Lung (tissue), 12 donors: ENCODE data around the gene PPP2R2C. TPM values are rescaled to one million over a fixed set of nuclear protein-coding genes. Genes with fewer than 3 reads are reported as not detected.

ENCODE experiments used
- ATAC-seq: fragments of 200-7000 bp; cut with Tn5 transposase; one replicate; pipeline ENCODE4 v1.9.1; 2020; ENCODE audit warnings: moderate number of reproducible peaks; ENCODE audit not compliant: insufficient read depth, low FRiP score
- DNase-seq, 3 donors: peaks; one replicate each; pipeline ENCODE4 v3.0.0-alpha.2; 2013 to 2017
- H3K27ac ChIP-seq, 2 donors: one replicate each; pipeline ENCODE4 v1.5.1; 2013; ENCODE audit warnings: mild to moderate bottlenecking in 2 of 2, moderate library complexity in 2 of 2, control low read depth in 1 of 2, inconsistent platforms in 1 of 2, low read depth in 1 of 2, low read length in 1 of 2
- H3K27me3 ChIP-seq, 3 donors: one replicate each; pipeline ENCODE4 v1.5.1; 2013; ENCODE audit warnings: low read length in 2 of 3; ENCODE audit not compliant: control insufficient read depth in 3 of 3, insufficient read depth in 3 of 3
- H3K36me3 ChIP-seq, 4 donors: one replicate each; pipeline ENCODE4 v1.5.1; 2013; ENCODE audit warnings: low read length in 4 of 4, mild to moderate bottlenecking in 1 of 4, moderate library complexity in 1 of 4; ENCODE audit not compliant: control insufficient read depth in 4 of 4, insufficient read depth in 4 of 4
- H3K4me1 ChIP-seq, 5 donors: one replicate each; pipeline ENCODE4 v1.5.1; 2013; ENCODE audit warnings: low read length in 5 of 5, mild to moderate bottlenecking in 2 of 5, moderate library complexity in 1 of 5; ENCODE audit not compliant: control insufficient read depth in 5 of 5, insufficient read depth in 5 of 5
- H3K4me3 ChIP-seq: one replicate; pipeline ENCODE4 v1.5.1; 2013; ENCODE audit warnings: mild to moderate bottlenecking, control low read depth, moderate library complexity
- H3K9ac ChIP-seq, 2 donors: one replicate each; pipeline ENCODE4 v1.5.1; 2013; ENCODE audit warnings: low read length in 2 of 2, control low read depth in 1 of 2; ENCODE audit not compliant: insufficient read depth in 1 of 2
- H3K9me3 ChIP-seq, 4 donors: one replicate each; pipeline ENCODE4 v1.5.1; 2013; ENCODE audit warnings: low read length in 3 of 4, mild to moderate bottlenecking in 1 of 4, moderate library complexity in 1 of 4; ENCODE audit not compliant: control insufficient read depth in 4 of 4, insufficient read depth in 3 of 4
- CTCF ChIP-seq: IDR thresholded peaks from 2 replicates; pipeline ENCODE4 v1.5.1; 2012; ENCODE audit warnings: mild to moderate bottlenecking; ENCODE audit errors: control extremely low read depth, extremely low read depth
- WGBS, 2 donors: extraction: QIAGEN DNeasy Blood & Tissue Kit; methylation state at CpG; one replicate each; pipeline ENCODE4 v1.1.7; 2013; 5-methylcytosine and 5-hydroxymethylcytosine counted together
- polyA plus RNA-seq, 2 donors: library from polyadenylated mRNA; stranded (reverse); fragments of 200-250 nt; gene quantifications; one replicate each; pipeline ENCODE4 v1.2.1, GENCODE V29; 2013
- total RNA-seq, 2 donors: library from RNA; depleted of rRNA in 1 of 2; stranded (reverse); fragments of >200 nt in 1 of 2; gene quantifications; one replicate each; pipeline ENCODE4 v1.2.1, GENCODE V29; 2014 to 2021
- donor health status: control.
- donor health status: control.
- donor health status: Bipolar disorder and iron deficiency.
- donor health status: healthy.
- donor health status: DM: yes; HTN: yes; CAD: no.

PPP2R2C gene
- total and polyA plus RNA-seq, 4 donors: 0.03 to 0.57 (median 0.04) TPM

- ATAC-seq (no peak), DNase-seq (no peak)
- no peaks in the 10 kb centered on the region for H3K36me3 ChIP-seq
- no peak overlapping the region for H3K4me3 ChIP-seq
- peaks cover 0 to 12% (median 3%) of the 10 kb centered on the region in 3 donors for H3K27me3 ChIP-seq
- WGBS, 2 donors: 71 to 82% methylated on average over 4 of the region's 4 CpGs
- peaks cover 0 to 4% (median 0%) of the 10 kb centered on the region in 5 donors for H3K4me1 ChIP-seq
- H3K9me3 ChIP-seq: peaks cover 0 to 21% (median 5%) of the 10 kb centered on the region in 4 donors
- TF ChIP-seq CTCF: no peak
- no peak overlapping the region for H3K27ac ChIP-seq
- no peak overlapping the region for H3K9ac ChIP-seq
Observed at GRCh38 chr4:6489927-6490326, 17.5 kb upstream of the PPP2R2C start.

DNA sequence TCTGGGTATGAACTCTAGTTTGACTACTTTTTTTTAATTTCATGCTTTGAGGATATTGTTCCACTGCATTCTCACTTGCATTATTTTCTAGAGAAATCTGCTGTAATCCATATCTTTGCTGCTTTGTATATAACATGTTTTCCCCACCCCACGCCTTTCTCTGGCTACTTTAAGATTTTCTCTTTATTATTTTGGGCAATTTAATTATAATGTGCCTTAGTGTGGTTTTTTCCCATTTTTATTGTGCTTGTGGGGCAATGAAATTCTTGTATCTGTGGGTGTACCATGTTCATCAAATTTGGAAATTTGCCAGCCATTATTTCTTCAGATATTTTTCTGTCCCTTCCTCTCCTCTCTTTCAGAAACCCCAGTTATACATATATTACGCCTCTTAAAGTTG, 15.1 kb upstream of the PPP2R2C start:
- no peaks in the 10 kb centered on the region for H3K4me1 ChIP-seq
- H3K27ac ChIP-seq: no peak overlapping the region
- no peak overlapping the region for H3K4me3 ChIP-seq
- TF ChIP-seq CTCF: no peak
- no peaks in the 10 kb centered on the region for H3K36me3 ChIP-seq
- WGBS, 2 donors: 69 to 82% methylated on average over 2 of the region's 2 CpGs
- DNase-seq: no peak
- no peak overlapping the region for H3K9ac ChIP-seq
- peaks cover 0 to 9% (median 1%) of the 10 kb centered on the region in 3 donors for H3K27me3 ChIP-seq
- H3K9me3 ChIP-seq: peaks cover 0 to 19% (median 5%) of the 10 kb centered on the region in 4 donors
- no peak for ATAC-seq

DNA sequence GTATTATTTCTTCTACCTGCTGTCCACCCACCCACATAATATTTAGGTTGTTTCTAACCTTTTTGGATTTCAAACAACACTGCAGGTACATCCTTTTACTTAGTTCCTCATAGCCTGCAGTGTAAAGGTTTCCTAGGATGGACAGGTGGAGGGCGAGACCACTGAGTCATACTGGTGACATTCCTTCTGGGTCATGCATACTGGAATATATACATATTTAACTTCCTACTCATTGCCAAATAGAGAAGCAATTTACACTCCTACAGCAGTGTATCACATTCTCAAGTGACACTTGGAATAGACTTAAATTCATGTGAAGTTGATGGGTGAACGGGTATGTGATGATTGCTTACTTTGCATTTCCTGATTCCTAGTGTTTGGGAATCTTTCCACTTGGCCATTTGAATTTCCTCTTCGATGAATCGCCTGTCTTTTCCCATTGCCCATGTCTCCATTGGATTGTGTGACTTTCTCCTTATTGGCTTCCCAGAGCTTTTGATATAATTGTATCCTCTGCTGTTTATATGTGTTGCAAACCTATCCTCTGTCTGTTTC, 8.2 kb upstream of the PPP2R2C start:
- no peak overlapping the region for H3K27ac ChIP-seq
- H3K27me3 ChIP-seq: peaks cover 13 to 30% (median 17%) of the 10 kb centered on the region in 3 donors
- TF ChIP-seq CTCF: no peak
- no peaks in the 10 kb centered on the region for H3K36me3 ChIP-seq
- H3K9ac ChIP-seq: no peak overlapping the region
- DNase-seq: no peak
- 59 to 79% methylated on average over 4 of the region's 4 CpGs for WGBS, 2 donors
- peaks cover 0 to 10% (median 0%) of the 10 kb centered on the region in 4 donors for H3K9me3 ChIP-seq
- no peaks in the 10 kb centered on the region for H3K4me1 ChIP-seq
- ATAC-seq: no peak
- no peak overlapping the region for H3K4me3 ChIP-seq
